Head of caudate nucleus (tissue), 42 donors: Measurements from ENCODE around the gene SARNP.

ENCODE experiments used
- DNase-seq, 42 donors: peaks; one replicate each; pipeline versions ENCODE4 v3.0.0 to v3.0.0-alpha.2; 2020 to 2021; ENCODE audit warnings: mixed read lengths in 7 of 42
- intact Hi-C: fragments of 100-400 bp; cut with DNase I; formaldehyde crosslinking; loops from one replicate; pipeline ENCODE4 v1.15.0; 2022

The SARNP gene

GRCh38 chr12:55720071-55720564 is 97.4 kb downstream of the SARNP start, which contains the start of gene RDH5:
Gene RDH5, plus strand, starts transcription at chr12:55720393. Its CDS starts 792 bp downstream, at chr12:55721185.
- intact Hi-C loops: no loop called here
- DNase-seq: peak in 3 of 42 donors; percentile 30 to 65 (median 49)

- intact Hi-C loops: no loop called here
These were observed 98.2 kb downstream of the SARNP start for GRCh38 chr12:55719371-55719770.

GRCh38 chr12:55718624-55719275 is 98.8 kb downstream of the SARNP start:
- DNase-seq: no peak
- intact Hi-C loops: no loop called here

More at GRCh38 chr12:55719371-55719770, 98.2 kb downstream of the SARNP start:
- DNase-seq: no peak

GRCh38 chr12:55718015-55718414 is 99.5 kb downstream of the SARNP start:
- intact Hi-C loops: no loop called here
- DNase-seq: no peak

- intact Hi-C loops: no loop called here
- DNase-seq: no peak
These were observed 100.2 kb downstream of the SARNP start for GRCh38 chr12:55717011-55718007.

- intact Hi-C loops: no loop called here
- no peak for DNase-seq
These were observed 101.0 kb downstream of the SARNP start for GRCh38 chr12:55716582-55716957.

- intact Hi-C loops: no loop called here
- peak; percentile 83 to 97 (median 93) for DNase-seq
These were observed 101.5 kb downstream of the SARNP start, which contains the start of gene BLOC1S1 for GRCh38 chr12:55715833-55716581. Gene BLOC1S1, plus strand, starts transcription at chr12:55716046. Its CDS starts 6 bp downstream, at chr12:55716052.

GRCh38 chr12:55715169-55715764 is 102.3 kb downstream of the SARNP start:
- no peak for DNase-seq

GRCh38 chr12:55713721-55714120 is 103.8 kb downstream of the SARNP start:
- intact Hi-C loops: no loop called here
- no peak for DNase-seq

More at GRCh38 chr12:55715169-55715764, 102.3 kb downstream of the SARNP start:
- intact Hi-C loops: no loop called here

GRCh38 chr12:55712700-55713415 is 104.7 kb downstream of the SARNP start:
- no peak for DNase-seq

GRCh38 chr12:55711786-55712553 is 105.6 kb downstream of the SARNP start:
- intact Hi-C loops: no loop called here
- DNase-seq: peak in 11 of 42 donors; percentile 33 to 68 (median 42)

More at GRCh38 chr12:55712700-55713415, 104.7 kb downstream of the SARNP start:
- intact Hi-C loops: no loop called here

- no peak for DNase-seq
These were observed 108.8 kb downstream of the SARNP start for GRCh38 chr12:55708695-55709233.

GRCh38 chr12:55707841-55708694 is 109.5 kb downstream of the SARNP start, which contains the start of gene ITGA7:
Gene ITGA7, minus strand, starts transcription at chr12:55707904. Its CDS starts 222 bp downstream, at chr12:55707682.
- DNase-seq: peak; percentile 53 to 92 (median 80)
- intact Hi-C loops: no loop called here

More at GRCh38 chr12:55708695-55709233, 108.8 kb downstream of the SARNP start:
- intact Hi-C loops: no loop called here
